ENCODE measurements around the gene MRTO4. TPM values are rescaled to one million over a fixed set of nuclear protein-coding genes. Genes with fewer than 3 reads are reported as not detected.
"Not testable (repeated sequence)": the region's sequence is repeated elsewhere in the genome, so short reads cannot be mapped to it uniquely, and the experiment has no call there.

The MRTO4 gene
- total and polyA plus RNA-seq, 8 donors: 17.6 to 34.6 (median 30.9) TPM

DNA sequence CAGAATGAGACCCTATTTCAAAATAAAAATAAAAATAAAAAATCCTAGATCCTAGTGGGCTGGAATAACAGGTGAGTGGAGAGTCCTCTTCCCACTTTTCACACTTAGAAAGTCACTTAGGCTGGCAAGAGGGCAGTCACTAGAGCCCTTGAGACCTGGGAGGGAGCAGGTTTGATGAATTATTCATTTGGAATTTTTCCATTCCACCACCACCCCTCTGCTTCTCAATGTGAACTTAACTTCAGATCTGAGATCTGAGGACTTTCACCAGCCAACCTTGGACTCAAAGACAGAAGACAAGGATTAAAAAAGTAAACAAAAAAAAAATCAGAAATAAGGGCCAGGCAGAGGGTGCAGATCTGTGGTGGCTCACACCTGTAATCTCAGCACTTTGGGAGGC, 20.5 kb downstream of the MRTO4 start:
- no peak for DNase-seq
- Histone ChIP-seq H3K4me1 (no peaks in the 10 kb centered on the region), H3K27me3 (peaks cover 3 to 26% of the 10 kb centered on the region in 2 donors), H3K9me3 (peaks cover 0 to 8% of the 10 kb centered on the region in 2 donors), H3K4me3 (no peak overlapping the region), H3K27ac (no peak overlapping the region), H3K36me3 (no peaks in the 10 kb centered on the region)
- TF ChIP-seq, protein P1, sequence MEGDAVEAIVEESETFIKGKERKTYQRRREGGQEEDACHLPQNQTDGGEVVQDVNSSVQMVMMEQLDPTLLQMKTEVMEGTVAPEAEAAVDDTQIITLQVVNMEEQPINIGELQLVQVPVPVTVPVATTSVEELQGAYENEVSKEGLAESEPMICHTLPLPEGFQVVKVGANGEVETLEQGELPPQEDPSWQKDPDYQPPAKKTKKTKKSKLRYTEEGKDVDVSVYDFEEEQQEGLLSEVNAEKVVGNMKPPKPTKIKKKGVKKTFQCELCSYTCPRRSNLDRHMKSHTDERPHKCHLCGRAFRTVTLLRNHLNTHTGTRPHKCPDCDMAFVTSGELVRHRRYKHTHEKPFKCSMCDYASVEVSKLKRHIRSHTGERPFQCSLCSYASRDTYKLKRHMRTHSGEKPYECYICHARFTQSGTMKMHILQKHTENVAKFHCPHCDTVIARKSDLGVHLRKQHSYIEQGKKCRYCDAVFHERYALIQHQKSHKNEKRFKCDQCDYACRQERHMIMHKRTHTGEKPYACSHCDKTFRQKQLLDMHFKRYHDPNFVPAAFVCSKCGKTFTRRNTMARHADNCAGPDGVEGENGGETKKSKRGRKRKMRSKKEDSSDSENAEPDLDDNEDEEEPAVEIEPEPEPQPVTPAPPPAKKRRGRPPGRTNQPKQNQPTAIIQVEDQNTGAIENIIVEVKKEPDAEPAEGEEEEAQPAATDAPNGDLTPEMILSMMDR (IDR thresholded peaks at IDR 0.05): no peak
- intact Hi-C loops (cut with DNase I): no loop called here
- peak; percentile 64 for ATAC-seq

DNA sequence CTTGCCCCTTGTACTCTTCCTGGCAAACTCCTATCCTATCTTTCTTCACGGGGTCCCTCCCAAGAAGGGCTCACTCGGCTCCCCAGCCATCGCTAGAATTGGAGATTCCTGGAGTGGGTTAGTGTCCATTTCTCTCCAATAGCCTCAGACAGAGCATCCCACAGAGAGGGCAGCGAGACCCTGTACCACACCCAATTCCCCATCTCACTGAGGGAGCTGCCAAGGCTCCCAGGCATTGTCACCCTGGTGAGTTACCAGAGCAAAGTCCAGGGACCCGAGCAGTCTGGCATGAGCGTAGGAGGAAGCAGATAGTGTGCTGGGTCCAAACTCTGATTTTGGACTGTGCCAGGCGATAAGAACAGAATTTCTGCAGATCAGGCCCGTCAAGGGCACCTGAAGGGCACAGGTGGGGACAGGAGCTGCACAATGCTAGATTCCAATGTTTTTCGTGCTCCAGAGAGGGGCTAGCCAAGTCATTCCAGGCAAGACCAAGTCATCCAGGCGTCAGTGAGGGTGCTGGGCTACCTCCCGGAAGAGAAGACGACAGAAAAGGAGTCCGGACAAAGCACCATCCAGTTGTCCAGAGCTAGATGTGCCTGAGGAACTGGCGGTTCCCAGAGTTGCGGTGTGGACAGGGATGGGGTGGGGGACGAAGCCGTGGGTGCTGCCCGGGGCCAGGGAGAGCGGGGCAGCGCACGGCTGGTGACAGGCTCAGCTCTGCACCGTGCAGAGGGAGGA, 21.7 kb downstream of the MRTO4 start:
- ATAC-seq: peak; percentile 8
- Histone ChIP-seq H3K36me3 (no peaks in the 10 kb centered on the region), H3K4me1 (no peaks in the 10 kb centered on the region), H3K9me3 (peaks cover 0 to 10% of the 10 kb centered on the region in 2 donors), H3K4me3 (no peak overlapping the region), H3K27ac (no peak overlapping the region), H3K27me3 (peaks cover 3 to 26% of the 10 kb centered on the region in 2 donors)
- TF ChIP-seq, protein P1 (IDR thresholded peaks at IDR 0.05): no peak
- DNase-seq: no peak
- intact Hi-C loops (cut with DNase I): no loop called here

DNA sequence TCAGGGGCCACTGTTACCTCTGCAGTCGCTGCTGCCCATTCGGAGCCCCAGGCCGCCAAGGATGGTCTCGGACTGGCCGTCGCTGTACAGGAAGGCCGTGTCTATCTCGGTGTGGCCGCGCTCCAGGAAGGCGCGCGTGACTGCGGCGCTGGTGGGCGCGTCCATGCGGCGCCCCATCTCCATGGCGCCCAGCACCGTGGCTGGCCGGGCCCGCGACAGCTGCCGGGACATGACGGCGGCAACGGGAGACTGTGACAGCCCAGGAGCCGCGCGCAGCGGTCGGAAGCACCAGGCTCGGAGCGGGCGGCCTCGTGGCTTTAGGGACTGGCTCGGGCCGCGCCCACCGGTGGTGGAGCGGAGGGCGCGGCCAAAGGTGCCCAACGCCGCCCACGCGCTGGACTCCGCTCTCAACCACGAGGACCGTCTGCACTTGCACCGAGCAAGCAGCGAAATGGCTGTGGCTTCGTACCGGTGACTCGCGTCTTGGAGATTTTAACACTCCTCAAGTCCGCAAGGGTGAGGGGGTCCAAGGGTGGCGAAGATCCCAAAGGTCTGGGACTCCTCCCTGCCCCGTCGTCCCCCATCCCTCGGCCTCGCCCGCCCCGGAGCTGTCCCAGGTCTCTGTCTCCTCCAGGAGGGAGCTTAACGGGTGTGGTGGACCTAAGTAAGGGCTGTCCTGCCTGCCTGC, 22.4 kb downstream of the MRTO4 start:
- H3K4me1 ChIP-seq; intact Hi-C loops (cut with DNase I); H3K36me3 ChIP-seq; DNase-seq; H3K4me3 ChIP-seq; H3K27ac ChIP-seq: not testable (repeated sequence)
- peaks cover 0 to 10% of the 10 kb centered on the region in 2 donors for H3K9me3 ChIP-seq
- peaks cover 3 to 26% of the 10 kb centered on the region in 2 donors for H3K27me3 ChIP-seq
- peak; percentile 77 for ATAC-seq

DNA sequence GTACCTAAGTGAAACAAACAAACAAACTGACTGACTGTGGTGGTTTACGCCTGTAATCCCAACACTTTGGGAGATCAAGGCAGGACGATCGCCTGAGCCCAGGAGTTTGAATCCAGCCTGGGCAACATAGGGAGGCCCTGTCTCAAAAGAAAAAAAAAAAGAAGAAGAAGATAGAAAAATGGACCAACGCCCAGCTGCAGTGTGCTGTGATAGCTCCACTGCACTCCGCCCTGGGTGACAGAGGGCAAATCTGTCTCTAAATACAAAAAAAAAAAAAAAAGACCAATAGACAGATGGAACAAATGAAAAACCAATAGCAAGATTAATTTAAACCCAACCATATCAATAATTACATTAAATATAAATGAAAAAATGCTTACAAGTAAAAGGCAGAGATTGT, 23.0 kb downstream of the MRTO4 start:
- Histone ChIP-seq H3K9me3 (peaks cover 0 to 10% of the 10 kb centered on the region in 2 donors), H3K27me3 (peaks cover 3 to 26% of the 10 kb centered on the region in 2 donors), H3K4me3 (no peak overlapping the region), H3K4me1 (no peaks in the 10 kb centered on the region), H3K27ac (no peak overlapping the region), H3K36me3 (no peaks in the 10 kb centered on the region)
- intact Hi-C loops (cut with DNase I): no loop called here
- DNase-seq (no peak), ATAC-seq (no peak)
- TF ChIP-seq, protein P1 (IDR thresholded peaks at IDR 0.05): no peak

DNA sequence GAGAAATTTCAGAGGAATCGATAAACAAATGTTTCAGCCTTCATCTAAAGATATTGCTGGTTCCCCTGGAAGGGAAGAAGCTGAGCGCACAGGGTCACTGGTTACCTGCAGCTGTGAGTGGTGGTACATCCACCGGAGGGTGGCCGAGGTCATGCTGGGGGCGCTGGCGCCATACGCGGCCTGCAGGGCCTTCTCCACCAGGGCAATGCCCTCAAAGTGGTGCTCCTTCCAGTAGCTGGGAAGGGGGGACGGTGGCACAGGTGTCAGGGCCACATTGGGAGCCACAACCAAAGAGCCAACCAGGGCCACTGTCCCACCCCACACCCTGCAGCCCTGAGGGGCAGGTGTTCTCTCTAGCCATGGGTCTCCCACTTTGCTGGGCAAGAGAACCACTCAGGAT, 32.3 kb downstream of the MRTO4 start:
- intact Hi-C loops (cut with DNase I): no loop called here
- no peak for DNase-seq
- Histone ChIP-seq H3K36me3 (no peaks in the 10 kb centered on the region), H3K27me3 (peaks cover 0 to 12% of the 10 kb centered on the region in 2 donors), H3K4me1 (peaks cover 0 to 3% of the 10 kb centered on the region in 2 donors), H3K4me3 (no peak overlapping the region), H3K9me3 (no peaks in the 10 kb centered on the region), H3K27ac (no peak overlapping the region)
- ATAC-seq: no peak
- TF ChIP-seq, protein P1 (IDR thresholded peaks at IDR 0.05): no peak

Data from left lung (tissue), 10 donors.